Left lung (tissue), 14 donors: ENCODE measurements around the gene ADAMTS16. TPM values are rescaled to one million over a fixed set of nuclear protein-coding genes. Genes with fewer than 3 reads are reported as not detected.
A peak's percentile ranks its signal among the peaks of the same experiment; 100 is the strongest.

Source experiments
- ATAC-seq: fragments of 200-7000 bp; cut with Tn5 transposase; one replicate; pipeline ENCODE4 v1.9.1; 2020; ENCODE audit warnings: moderate library complexity
- DNase-seq, 4 donors: peaks; one replicate each; pipeline ENCODE4 v3.0.0-alpha.2; 2013 to 2020
- H3K27ac ChIP-seq, 2 donors: fragments of 200-600 bp; sonication (generic) in 1 of 2; one replicate each; pipeline versions ENCODE4 v1.5.0 to v1.8.0; 2020 to 2021
- H3K27me3 ChIP-seq, 2 donors: fragments of 200-600 bp; sonication (generic) in 1 of 2; one replicate each; pipeline versions ENCODE4 v1.5.0 to v1.8.0; 2020 to 2021
- H3K36me3 ChIP-seq, 2 donors: fragments of 200-600 bp; sonication (generic) in 1 of 2; one replicate each; pipeline versions ENCODE4 v1.5.0 to v1.8.0; 2020 to 2021
- H3K4me1 ChIP-seq, 2 donors: fragments of 200-600 bp; one replicate each; pipeline ENCODE4 v1.8.0; 2021
- H3K4me3 ChIP-seq, 2 donors: fragments of 200-600 bp; sonication (generic) in 1 of 2; one replicate each; pipeline versions ENCODE4 v1.5.0 to v1.8.0; 2020 to 2021; ENCODE audit warnings: mild to moderate bottlenecking in 1 of 2
- H3K9me3 ChIP-seq, 2 donors: fragments of 200-600 bp; sonication (generic) in 1 of 2; one replicate each; pipeline versions ENCODE4 v1.5.0 to v1.8.0; 2020 to 2021
- CTCF ChIP-seq, 2 donors: fragments of 200-600 bp; sonication (generic) in 1 of 2; IDR thresholded peaks; one replicate each; pipeline versions ENCODE4 v1.5.0 to v1.8.0; 2021; ENCODE audit warnings: antibody characterized with exemption in 2 of 2
- intact Hi-C, 2 donors: fragments of 100-400 bp; cut with DNase I; formaldehyde crosslinking; loops; one replicate each; pipeline versions ENCODE4 v1.11.2 to v1.14.2; 2022
- long read RNA-seq, 12 donors: library from polyadenylated mRNA in 2 of 12; unstranded in 2 of 12; transcript quantifications; one replicate each; pipeline ENCODE4 v2.0.0 and lab custom pipeline, GENCODE V29; 2019 to 2026
- polyA plus RNA-seq, 6 donors: library from polyadenylated mRNA; unstranded; fragments of 120-200 nt; gene quantifications; one replicate each; pipeline ENCODE4 v1.2.1, GENCODE V29; 2013; ENCODE audit not compliant: insufficient read length in 6 of 6
- total RNA-seq, 2 donors: library from RNA; stranded (reverse); fragmentation: NEBNext Ultra II Directional; extraction: Animal tissue kit (Norgen Biotek cat#: 25700); gene quantifications; one replicate each; pipeline ENCODE4 v1.2.1, GENCODE V29; 2021
- donor health status: DM: no; HTN: yes; CAD: no.
- donor health status: DM: no; HTN: no; CAD: no.

The ADAMTS16 gene, protein sequence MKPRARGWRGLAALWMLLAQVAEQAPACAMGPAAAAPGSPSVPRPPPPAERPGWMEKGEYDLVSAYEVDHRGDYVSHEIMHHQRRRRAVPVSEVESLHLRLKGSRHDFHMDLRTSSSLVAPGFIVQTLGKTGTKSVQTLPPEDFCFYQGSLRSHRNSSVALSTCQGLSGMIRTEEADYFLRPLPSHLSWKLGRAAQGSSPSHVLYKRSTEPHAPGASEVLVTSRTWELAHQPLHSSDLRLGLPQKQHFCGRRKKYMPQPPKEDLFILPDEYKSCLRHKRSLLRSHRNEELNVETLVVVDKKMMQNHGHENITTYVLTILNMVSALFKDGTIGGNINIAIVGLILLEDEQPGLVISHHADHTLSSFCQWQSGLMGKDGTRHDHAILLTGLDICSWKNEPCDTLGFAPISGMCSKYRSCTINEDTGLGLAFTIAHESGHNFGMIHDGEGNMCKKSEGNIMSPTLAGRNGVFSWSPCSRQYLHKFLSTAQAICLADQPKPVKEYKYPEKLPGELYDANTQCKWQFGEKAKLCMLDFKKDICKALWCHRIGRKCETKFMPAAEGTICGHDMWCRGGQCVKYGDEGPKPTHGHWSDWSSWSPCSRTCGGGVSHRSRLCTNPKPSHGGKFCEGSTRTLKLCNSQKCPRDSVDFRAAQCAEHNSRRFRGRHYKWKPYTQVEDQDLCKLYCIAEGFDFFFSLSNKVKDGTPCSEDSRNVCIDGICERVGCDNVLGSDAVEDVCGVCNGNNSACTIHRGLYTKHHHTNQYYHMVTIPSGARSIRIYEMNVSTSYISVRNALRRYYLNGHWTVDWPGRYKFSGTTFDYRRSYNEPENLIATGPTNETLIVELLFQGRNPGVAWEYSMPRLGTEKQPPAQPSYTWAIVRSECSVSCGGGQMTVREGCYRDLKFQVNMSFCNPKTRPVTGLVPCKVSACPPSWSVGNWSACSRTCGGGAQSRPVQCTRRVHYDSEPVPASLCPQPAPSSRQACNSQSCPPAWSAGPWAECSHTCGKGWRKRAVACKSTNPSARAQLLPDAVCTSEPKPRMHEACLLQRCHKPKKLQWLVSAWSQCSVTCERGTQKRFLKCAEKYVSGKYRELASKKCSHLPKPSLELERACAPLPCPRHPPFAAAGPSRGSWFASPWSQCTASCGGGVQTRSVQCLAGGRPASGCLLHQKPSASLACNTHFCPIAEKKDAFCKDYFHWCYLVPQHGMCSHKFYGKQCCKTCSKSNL
- 10 to 100 TPM in 1 of 2 donors, under 1 TPM in 1; 0.29 to 28.7 TPM for total RNA-seq
- 1 to 10 TPM in 3 of 6 donors, under 1 TPM in 3; 0.47 to 1.6 (median 1.1) TPM for polyA plus RNA-seq
- long read RNA-seq, donor 1 = 0 reads
- long read RNA-seq, donor 2 = 0 reads
- long read RNA-seq, donor 3 = 0 reads
- long read RNA-seq, donor 4, partial matches to known transcripts = 2 of 3 reads
- long read RNA-seq, donor 4, other reads (novel, unspliced or antisense) = 1 of 3 reads
- long read RNA-seq, donor 5 = 0 reads
- long read RNA-seq, donor 6 = 0 reads
- long read RNA-seq, donor 7 = 0 reads
- long read RNA-seq, donor 8 = 0 reads
- long read RNA-seq, donor 9 = 0 reads
- long read RNA-seq, donor 10 = 0 reads
- long read RNA-seq, donor 11 = 0 reads
- long read RNA-seq, donor 12 = 0 reads

DNA sequence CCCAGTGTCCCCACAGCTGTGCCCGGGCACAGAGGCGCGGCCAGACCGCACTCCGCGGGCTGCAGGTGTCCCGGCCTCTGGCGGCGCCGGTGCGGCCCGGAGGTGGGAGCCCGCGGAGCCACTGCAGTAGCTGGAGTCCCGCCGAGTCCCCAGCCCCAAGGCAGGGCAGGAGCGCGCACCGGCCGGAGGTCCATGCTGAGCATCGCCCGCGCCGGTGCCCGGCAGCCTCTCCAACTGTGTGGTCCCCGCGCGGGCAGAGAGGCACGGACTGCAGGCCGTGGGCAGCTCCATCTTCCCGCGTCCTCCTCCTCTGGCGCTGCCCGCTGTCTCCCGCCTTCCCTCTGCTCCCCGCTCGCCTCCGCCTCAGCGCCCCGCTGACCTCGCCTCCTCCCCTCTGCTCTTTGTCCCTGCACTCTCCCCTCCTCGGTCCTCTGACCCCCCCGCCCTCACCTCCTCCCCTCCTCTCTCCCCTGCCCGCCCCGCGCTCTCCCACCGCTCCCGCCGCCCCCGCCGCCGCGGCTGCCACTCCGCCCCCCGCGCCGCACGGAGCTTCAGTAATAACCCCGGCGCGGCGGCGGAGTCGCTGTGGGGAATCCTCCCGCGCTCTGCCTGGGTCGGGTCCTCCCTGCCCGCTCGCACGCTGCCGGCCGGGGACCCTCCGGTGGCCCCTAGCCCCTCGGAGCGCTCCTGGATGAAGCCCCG is at the start of gene ADAMTS16:
Gene ADAMTS16, plus strand, starts transcription at position 554 of the 702 bp plus-strand sequence. Its CDS starts 138 bp downstream, at position 692.
- Histone ChIP-seq H3K9me3 (no peaks in the 10 kb centered on the region), H3K27ac (no peak within 1 kb of the TSS), H3K27me3 (peaks cover 24 to 48% of the 10 kb centered on the region in 2 donors), H3K4me1 (peaks cover 0 to 19% of the 10 kb centered on the region in 2 donors), H3K36me3 (no peaks in the 10 kb centered on the region), H3K4me3 (peak within 1 kb of the TSS; percentile 14 to 27)
- ATAC-seq (peak; percentile 11), DNase-seq (peak in 1 of 4 donors; percentile 77)
- TF ChIP-seq CTCF (IDR thresholded peaks at IDR 0.05) = no peak
- intact Hi-C loops = loop anchor here in 1 of 2 donors (10.0 kb wide), 2 partner anchors 255 to 265 kb away; no protein-coding TSS in a partner anchor

GRCh38 chr5:5092149-5092548 is 48.0 kb upstream of the ADAMTS16 start:
- ATAC-seq = no peak
- Histone ChIP-seq H3K4me1 (no peaks in the 10 kb centered on the region), H3K27me3 (peaks cover 5 to 10% of the 10 kb centered on the region in 2 donors), H3K9me3 (no peaks in the 10 kb centered on the region), H3K36me3 (no peaks in the 10 kb centered on the region), H3K27ac (no peak overlapping the region), H3K4me3 (no peak overlapping the region)
- DNase-seq = no peak
- no peak for TF ChIP-seq CTCF (IDR thresholded peaks at IDR 0.05)
- intact Hi-C loops = no loop called here

GRCh38 chr5:5100635-5101034 is 39.5 kb upstream of the ADAMTS16 start:
- Histone ChIP-seq H3K27me3 (peaks cover 6 to 11% of the 10 kb centered on the region in 2 donors), H3K4me1 (no peaks in the 10 kb centered on the region), H3K27ac (no peak overlapping the region), H3K36me3 (no peaks in the 10 kb centered on the region), H3K9me3 (peaks cover 0 to 7% of the 10 kb centered on the region in 2 donors), H3K4me3 (no peak overlapping the region)
- no peak for TF ChIP-seq CTCF (IDR thresholded peaks at IDR 0.05)
- intact Hi-C loops = no loop called here
- DNase-seq (no peak), ATAC-seq (no peak)

DNA sequence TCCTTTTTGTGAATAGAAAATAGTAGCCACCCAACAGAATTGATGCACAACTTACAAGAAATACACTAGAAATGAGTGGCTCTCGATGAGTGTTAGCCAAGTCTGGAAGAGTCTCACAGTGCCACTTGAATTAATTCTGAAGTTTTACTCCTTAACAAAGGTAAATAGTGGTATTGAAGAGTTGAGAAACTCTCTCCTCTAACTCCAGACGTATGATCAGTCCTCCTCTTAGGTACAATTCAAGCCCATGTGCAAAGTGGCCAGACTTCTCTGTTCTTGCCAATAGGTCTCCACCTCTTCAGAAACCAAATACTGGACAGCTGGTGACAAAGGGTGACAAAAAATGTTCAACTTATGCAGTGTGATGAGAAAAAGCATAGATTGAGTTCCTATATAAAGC is 38.5 kb upstream of the ADAMTS16 start:
- Histone ChIP-seq H3K36me3 (no peaks in the 10 kb centered on the region), H3K4me3 (no peak overlapping the region), H3K4me1 (no peaks in the 10 kb centered on the region), H3K27me3 (peaks cover 6 to 17% of the 10 kb centered on the region in 2 donors), H3K27ac (no peak overlapping the region), H3K9me3 (peaks cover 0 to 7% of the 10 kb centered on the region in 2 donors)
- peak; percentile 92 for ATAC-seq
- DNase-seq = no peak
- no peak for TF ChIP-seq CTCF (IDR thresholded peaks at IDR 0.05)
- intact Hi-C loops = no loop called here
